GM12873 (cell line): ENCODE measurements around the gene TEX101.

ENCODE experiments used
- CTCF ChIP-seq: IDR thresholded peaks from 2 replicates; pipeline ENCODE4 v1.5.1; 2012; ENCODE audit warnings: low read depth, mild to moderate bottlenecking, moderate library complexity, low read length, control low read depth; ENCODE audit not compliant: insufficient read depth; ENCODE audit errors: missing control alignments

Gene TEX101

GRCh38 chr19:43414554-43414953 lies at the start of gene TEX101:
TEX101 (plus strand) TSS chr19:43414890; CDS start chr19:43415920, 1,030 bp downstream.
- no peak for TF ChIP-seq CTCF

GRCh38 chr19:43367822-43368221 lies 46.9 kb upstream of the TEX101 start:
- no peak for TF ChIP-seq CTCF

- no peak for TF ChIP-seq CTCF
Observed at GRCh38 chr19:43371909-43372308, 42.8 kb upstream of the TEX101 start.

GRCh38 chr19:43372462-43372861 lies 42.2 kb upstream of the TEX101 start:
- no peak for TF ChIP-seq CTCF

- TF ChIP-seq CTCF: no peak
Observed at GRCh38 chr19:43380008-43380407, 34.7 kb upstream of the TEX101 start.

DNA sequence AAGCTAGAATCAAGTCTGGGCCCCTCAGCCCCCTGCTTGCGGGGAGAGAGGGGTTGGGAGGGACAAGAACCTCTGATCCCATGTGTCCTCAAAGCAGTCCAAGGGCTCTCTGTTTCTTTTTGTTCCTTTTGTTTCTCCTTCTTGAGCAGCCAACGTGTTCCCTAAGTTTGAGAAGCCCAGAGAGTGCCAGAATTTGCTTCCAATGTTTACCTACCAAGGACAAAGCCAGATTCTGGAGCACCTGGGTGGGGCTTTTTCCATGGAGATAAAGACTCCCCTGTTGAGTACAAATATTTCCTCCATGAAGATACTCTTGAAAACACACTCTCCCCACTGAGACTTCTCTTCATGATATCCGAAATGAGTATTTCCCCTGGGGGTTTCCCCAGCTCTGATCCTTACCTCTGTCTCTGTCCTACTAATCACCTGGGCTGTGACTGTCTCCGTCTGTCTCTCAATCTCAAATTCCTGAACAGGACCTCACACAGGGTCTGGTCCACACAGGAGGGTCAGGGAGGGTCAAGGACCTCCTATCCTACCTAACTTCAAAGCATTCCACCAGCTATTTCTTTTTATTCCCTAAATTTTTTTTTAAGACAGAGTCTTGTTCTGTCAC lies 33.8 kb upstream of the TEX101 start:
- no peak for TF ChIP-seq CTCF

DNA sequence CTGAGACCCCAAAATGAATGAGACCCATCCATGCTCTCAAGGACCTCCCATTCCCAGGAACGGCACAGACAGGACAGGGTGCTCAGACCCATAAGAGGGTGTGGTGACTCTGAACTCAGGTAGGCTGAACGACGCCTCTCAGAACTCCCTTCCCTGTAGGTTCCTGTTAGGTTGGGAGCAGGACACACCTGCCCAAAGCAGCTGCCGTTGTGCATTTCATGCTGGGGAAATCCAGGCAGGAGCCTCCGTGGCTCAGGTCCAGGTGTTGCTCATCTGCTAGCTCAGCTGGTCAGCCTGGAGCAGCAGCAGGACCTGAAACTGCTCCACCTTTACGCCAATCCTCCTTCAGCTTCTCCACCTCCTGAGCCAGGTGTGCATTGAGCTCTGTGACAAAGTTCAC lies 19.1 kb upstream of the TEX101 start:
- no peak for TF ChIP-seq CTCF
